Esophagus squamous epithelium (tissue), 4 donors: ENCODE data around the gene APOA4.

Experiments
- POLR2A ChIP-seq, 4 donors: fragments of 450-650 bp; IDR thresholded peaks; one replicate each; pipeline ENCODE4 v1.6.1; 2017; ENCODE audit warnings: antibody characterized with exemption in 4 of 4, mild to moderate bottlenecking in 4 of 4, moderate library complexity in 3 of 4
- TF ChIP-seq, protein P1 (sequence below), 6 experiments: fragments of 450-650 bp in 4 of 6; fragments of 200-600 bp in 2 of 6; sonication (generic) in 2 of 6; IDR thresholded peaks; one replicate each; pipeline ENCODE4 v1.5.1; 2016 to 2019; ENCODE audit warnings: antibody characterized with exemption in 6 of 6, mild to moderate bottlenecking in 4 of 6, moderate library complexity in 4 of 6

DNA sequence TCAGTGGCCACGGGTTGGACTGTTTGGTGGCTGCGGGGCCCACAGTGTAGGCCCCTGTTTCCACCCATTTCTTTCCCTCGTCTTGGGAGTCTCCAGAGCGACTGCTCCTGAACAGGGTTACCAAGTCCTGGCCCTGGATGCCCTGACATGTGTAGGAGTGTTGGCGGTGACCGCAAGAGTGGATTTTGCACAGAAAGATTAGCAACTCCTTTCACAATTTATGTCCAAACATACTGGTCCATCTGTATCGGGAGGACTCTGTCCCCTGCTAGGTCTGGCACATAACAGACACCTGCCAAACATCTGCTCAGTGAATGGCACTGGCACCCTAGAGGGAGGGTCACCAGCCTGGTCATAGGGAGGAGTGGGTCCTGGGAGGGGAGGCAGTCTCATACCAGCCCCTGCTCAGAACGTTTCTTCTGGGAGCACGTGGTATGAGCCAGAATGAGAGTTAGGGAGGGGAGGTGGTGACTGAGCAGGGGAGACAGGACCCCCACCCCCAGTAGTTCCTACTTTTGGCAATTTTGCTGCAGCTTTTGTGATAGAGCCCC lies 17.7 kb upstream of the APOA4 start:
- no peak for TF ChIP-seq POLR2A (IDR thresholded peaks at IDR 0.05)
- TF ChIP-seq, protein P1, sequence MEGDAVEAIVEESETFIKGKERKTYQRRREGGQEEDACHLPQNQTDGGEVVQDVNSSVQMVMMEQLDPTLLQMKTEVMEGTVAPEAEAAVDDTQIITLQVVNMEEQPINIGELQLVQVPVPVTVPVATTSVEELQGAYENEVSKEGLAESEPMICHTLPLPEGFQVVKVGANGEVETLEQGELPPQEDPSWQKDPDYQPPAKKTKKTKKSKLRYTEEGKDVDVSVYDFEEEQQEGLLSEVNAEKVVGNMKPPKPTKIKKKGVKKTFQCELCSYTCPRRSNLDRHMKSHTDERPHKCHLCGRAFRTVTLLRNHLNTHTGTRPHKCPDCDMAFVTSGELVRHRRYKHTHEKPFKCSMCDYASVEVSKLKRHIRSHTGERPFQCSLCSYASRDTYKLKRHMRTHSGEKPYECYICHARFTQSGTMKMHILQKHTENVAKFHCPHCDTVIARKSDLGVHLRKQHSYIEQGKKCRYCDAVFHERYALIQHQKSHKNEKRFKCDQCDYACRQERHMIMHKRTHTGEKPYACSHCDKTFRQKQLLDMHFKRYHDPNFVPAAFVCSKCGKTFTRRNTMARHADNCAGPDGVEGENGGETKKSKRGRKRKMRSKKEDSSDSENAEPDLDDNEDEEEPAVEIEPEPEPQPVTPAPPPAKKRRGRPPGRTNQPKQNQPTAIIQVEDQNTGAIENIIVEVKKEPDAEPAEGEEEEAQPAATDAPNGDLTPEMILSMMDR (IDR thresholded peaks at IDR 0.05), result no peak
